Adipocyte (in vitro differentiated cells): Measurements from ENCODE around the gene P3H2.

Source experiments
- DNase-seq: peaks from one replicate; pipeline ENCODE4 v3.0.0-alpha.2; 2015; ENCODE audit warnings: low read depth
- H3K27me3 ChIP-seq: replicated peaks from 2 replicates; pipeline ENCODE4 v1.7.0; 2013; ENCODE audit warnings: mild to moderate bottlenecking, low read length, moderate library complexity; ENCODE audit not compliant: control insufficient read depth, insufficient read depth
- H3K36me3 ChIP-seq: 2 replicates; pipeline ENCODE4 v1.7.0; 2013; ENCODE audit warnings: low read length, mild to moderate bottlenecking, moderate library complexity; ENCODE audit not compliant: control insufficient read depth, insufficient read depth, severe bottlenecking
- H3K4me1 ChIP-seq: 2 replicates; pipeline ENCODE4 v1.7.0; 2013; ENCODE audit warnings: mild to moderate bottlenecking, low read length, moderate library complexity; ENCODE audit not compliant: control insufficient read depth, insufficient read depth
- H3K4me3 ChIP-seq: 2 replicates; pipeline ENCODE4 v1.7.0; 2013; ENCODE audit warnings: mild to moderate bottlenecking, low read length, moderate library complexity
- H3K9ac ChIP-seq: 2 replicates; pipeline ENCODE4 v1.7.0; 2013; ENCODE audit warnings: mild to moderate bottlenecking, low read length, moderate library complexity
- H3K9me3 ChIP-seq: 2 replicates; pipeline ENCODE4 v1.7.0; 2013; ENCODE audit warnings: mild to moderate bottlenecking, low read length, moderate library complexity; ENCODE audit not compliant: control insufficient read depth

Gene P3H2

GRCh38 chr3:190070622-190071347, 49.9 kb downstream of the P3H2 start:
- no peaks in the 10 kb centered on the region for H3K27me3 ChIP-seq
- no peak for DNase-seq
- H3K9ac ChIP-seq, result no peak overlapping the region
- no peaks in the 10 kb centered on the region for H3K9me3 ChIP-seq
- H3K36me3 ChIP-seq, result no peaks in the 10 kb centered on the region
- no peak overlapping the region for H3K4me3 ChIP-seq
- H3K4me1 ChIP-seq, result peaks cover under 1% of the 10 kb centered on the region

GRCh38 chr3:190065204-190065603, 55.5 kb downstream of the P3H2 start:
- no peaks in the 10 kb centered on the region for H3K36me3 ChIP-seq
- no peak overlapping the region for H3K9ac ChIP-seq
- no peak overlapping the region for H3K4me3 ChIP-seq

GRCh38 chr3:190064659-190065058, 56.0 kb downstream of the P3H2 start:
- no peaks in the 10 kb centered on the region for H3K9me3 ChIP-seq
- no peaks in the 10 kb centered on the region for H3K27me3 ChIP-seq
- no peak overlapping the region for H3K9ac ChIP-seq
- no peak for DNase-seq
- no peak overlapping the region for H3K4me3 ChIP-seq
- H3K4me1 ChIP-seq, result peaks cover 6% of the 10 kb centered on the region
- H3K36me3 ChIP-seq, result no peaks in the 10 kb centered on the region

More at GRCh38 chr3:190065204-190065603, 55.5 kb downstream of the P3H2 start:
- Histone ChIP-seq H3K4me1 (peaks cover 6% of the 10 kb centered on the region), H3K9me3 (no peaks in the 10 kb centered on the region), H3K27me3 (no peaks in the 10 kb centered on the region)
- DNase-seq, result no peak

- DNase-seq, result peak; percentile 87
- Histone ChIP-seq H3K4me1 (peaks cover 11% of the 10 kb centered on the region), H3K9ac (no peak overlapping the region), H3K36me3 (no peaks in the 10 kb centered on the region), H3K9me3 (no peaks in the 10 kb centered on the region), H3K4me3 (no peak overlapping the region), H3K27me3 (no peaks in the 10 kb centered on the region)
Observed at GRCh38 chr3:190064112-190064511, 56.6 kb downstream of the P3H2 start.

GRCh38 chr3:190063490-190063889, 57.2 kb downstream of the P3H2 start:
- no peak for DNase-seq
- Histone ChIP-seq H3K4me1 (peaks cover 11% of the 10 kb centered on the region), H3K36me3 (no peaks in the 10 kb centered on the region), H3K27me3 (no peaks in the 10 kb centered on the region), H3K9me3 (no peaks in the 10 kb centered on the region), H3K4me3 (no peak overlapping the region), H3K9ac (no peak overlapping the region)

- H3K4me1 ChIP-seq, result peaks cover 11% of the 10 kb centered on the region
- H3K36me3 ChIP-seq, result no peaks in the 10 kb centered on the region
- H3K27me3 ChIP-seq, result no peaks in the 10 kb centered on the region
- no peak overlapping the region for H3K9ac ChIP-seq
- no peak for DNase-seq
- no peak overlapping the region for H3K4me3 ChIP-seq
- no peaks in the 10 kb centered on the region for H3K9me3 ChIP-seq
Observed at GRCh38 chr3:190060192-190060775, 60.4 kb downstream of the P3H2 start.

GRCh38 chr3:190059242-190059590, 61.5 kb downstream of the P3H2 start:
- no peak for DNase-seq
- H3K36me3 ChIP-seq, result no peaks in the 10 kb centered on the region
- H3K9me3 ChIP-seq, result no peaks in the 10 kb centered on the region
- peaks cover 5% of the 10 kb centered on the region for H3K4me1 ChIP-seq
- no peaks in the 10 kb centered on the region for H3K27me3 ChIP-seq
- no peak overlapping the region for H3K9ac ChIP-seq
- no peak overlapping the region for H3K4me3 ChIP-seq

- H3K4me3 ChIP-seq, result no peak overlapping the region
Observed at GRCh38 chr3:190058521-190059241, 62.0 kb downstream of the P3H2 start.

GRCh38 chr3:190056742-190057141, 64.0 kb downstream of the P3H2 start:
- Histone ChIP-seq H3K9me3 (no peaks in the 10 kb centered on the region), H3K27me3 (no peaks in the 10 kb centered on the region), H3K36me3 (no peaks in the 10 kb centered on the region), H3K9ac (no peak overlapping the region), H3K4me3 (no peak overlapping the region), H3K4me1 (peaks cover 5% of the 10 kb centered on the region)
- no peak for DNase-seq

More at GRCh38 chr3:190058521-190059241, 62.0 kb downstream of the P3H2 start:
- DNase-seq, result no peak
- no peak overlapping the region for H3K9ac ChIP-seq
- no peaks in the 10 kb centered on the region for H3K27me3 ChIP-seq
- no peaks in the 10 kb centered on the region for H3K9me3 ChIP-seq
- no peaks in the 10 kb centered on the region for H3K36me3 ChIP-seq
- H3K4me1 ChIP-seq, result peaks cover 5% of the 10 kb centered on the region

- no peaks in the 10 kb centered on the region for H3K9me3 ChIP-seq
- peaks cover 5% of the 10 kb centered on the region for H3K4me1 ChIP-seq
- H3K4me3 ChIP-seq, result no peak overlapping the region
- DNase-seq, result no peak
- H3K36me3 ChIP-seq, result no peaks in the 10 kb centered on the region
- no peaks in the 10 kb centered on the region for H3K27me3 ChIP-seq
- H3K9ac ChIP-seq, result no peak overlapping the region
Observed at GRCh38 chr3:190055773-190056172, 64.9 kb downstream of the P3H2 start.

GRCh38 chr3:190053919-190054672, 66.6 kb downstream of the P3H2 start:
- no peaks in the 10 kb centered on the region for H3K36me3 ChIP-seq
- H3K4me3 ChIP-seq, result no peak overlapping the region
- H3K9me3 ChIP-seq, result no peaks in the 10 kb centered on the region
- H3K4me1 ChIP-seq, result peaks cover 4% of the 10 kb centered on the region
- DNase-seq, result peak; percentile 65
- H3K9ac ChIP-seq, result no peak overlapping the region
- no peaks in the 10 kb centered on the region for H3K27me3 ChIP-seq
